Measurements from ENCODE around the gene SEPTIN1.
A peak's percentile ranks its signal among the peaks of the same experiment; 100 is the strongest.

The SEPTIN1 gene

DNA sequence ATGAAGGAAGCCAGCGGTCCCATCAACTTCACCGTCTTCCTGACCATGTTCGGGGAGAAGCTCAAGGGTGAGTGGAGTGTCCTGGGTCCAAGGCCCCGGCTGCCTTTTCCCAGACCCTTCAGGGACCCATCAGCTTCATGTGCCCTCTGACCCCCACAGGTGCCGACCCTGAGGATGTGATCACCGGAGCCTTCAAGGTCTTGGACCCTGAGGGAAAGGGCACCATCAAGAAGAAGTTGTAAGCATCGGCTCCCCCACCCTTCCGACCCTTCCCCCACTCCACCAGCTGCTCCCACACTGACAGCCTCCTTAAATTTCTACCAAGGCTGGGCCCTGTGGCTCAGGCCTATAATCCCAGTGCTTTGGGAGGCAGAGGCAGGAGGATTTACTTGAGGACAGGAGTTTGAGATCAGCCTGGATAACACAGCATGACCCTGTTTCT lies 5.9 kb downstream of the SEPTIN1 start:
- DNase-seq = peak; percentile 10

GRCh38 chr16:30375864-30376263 lies 6.5 kb downstream of the SEPTIN1 start:
- DNase-seq = no peak

- no peak for DNase-seq
Observed at GRCh38 chr16:30374538-30374937, 7.8 kb downstream of the SEPTIN1 start, which contains the start of gene MYL11. MYL11 (plus strand) TSS chr16:30374802; CDS start chr16:30374858, 56 bp downstream.

DNA sequence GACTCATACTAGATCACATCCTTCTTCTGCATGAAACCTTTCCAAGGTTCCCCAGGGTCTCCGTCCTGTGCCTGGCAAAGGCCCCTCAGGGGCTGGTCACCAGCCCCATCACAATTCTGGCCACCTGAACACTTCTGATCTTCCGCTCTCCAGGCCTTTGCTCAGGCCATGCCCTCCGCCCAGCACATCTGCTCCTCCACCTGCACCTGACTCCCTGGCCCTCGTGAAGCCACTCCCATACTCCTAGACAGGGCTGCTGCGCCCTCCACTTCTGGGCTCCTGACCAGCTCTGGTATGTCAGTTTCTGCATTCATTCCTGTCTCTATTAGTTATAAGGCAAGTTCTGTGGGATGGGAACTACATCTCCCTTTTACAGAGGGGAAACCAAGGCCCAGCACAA lies 9.6 kb downstream of the SEPTIN1 start:
- no peak for DNase-seq

DNA sequence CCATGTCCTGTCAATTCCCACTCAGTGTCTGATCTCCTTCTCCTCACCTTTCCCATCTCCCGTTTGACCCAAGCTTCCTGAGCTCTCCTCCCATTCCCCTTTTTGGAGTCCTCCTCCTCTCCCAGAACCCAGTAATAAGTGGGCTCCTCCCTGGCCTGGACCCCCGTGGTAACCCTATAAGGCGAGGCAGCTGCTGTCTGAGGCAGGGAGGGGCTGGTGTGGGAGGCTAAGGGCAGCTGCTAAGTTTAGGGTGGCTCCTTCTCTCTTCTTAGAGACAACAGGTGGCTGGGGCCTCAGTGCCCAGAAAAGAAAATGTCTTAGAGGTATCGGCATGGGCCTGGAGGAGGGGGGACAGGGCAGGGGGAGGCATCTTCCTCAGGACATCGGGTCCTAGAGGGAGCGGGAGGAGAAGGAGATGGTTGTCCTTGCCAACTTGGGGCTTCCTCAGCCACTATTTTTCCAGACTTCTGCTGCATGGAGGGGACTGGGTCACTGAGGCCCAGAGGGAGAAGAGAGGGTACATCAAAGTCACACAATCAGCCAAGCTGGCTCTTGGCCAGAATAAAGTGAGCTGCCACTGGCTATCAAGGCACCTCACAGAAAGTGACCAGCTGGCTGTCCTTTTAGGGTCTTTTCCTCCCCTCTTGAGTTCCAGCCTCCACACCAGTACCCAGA lies 10.2 kb downstream of the SEPTIN1 start:
- DNase-seq = peak; percentile 23

DNA sequence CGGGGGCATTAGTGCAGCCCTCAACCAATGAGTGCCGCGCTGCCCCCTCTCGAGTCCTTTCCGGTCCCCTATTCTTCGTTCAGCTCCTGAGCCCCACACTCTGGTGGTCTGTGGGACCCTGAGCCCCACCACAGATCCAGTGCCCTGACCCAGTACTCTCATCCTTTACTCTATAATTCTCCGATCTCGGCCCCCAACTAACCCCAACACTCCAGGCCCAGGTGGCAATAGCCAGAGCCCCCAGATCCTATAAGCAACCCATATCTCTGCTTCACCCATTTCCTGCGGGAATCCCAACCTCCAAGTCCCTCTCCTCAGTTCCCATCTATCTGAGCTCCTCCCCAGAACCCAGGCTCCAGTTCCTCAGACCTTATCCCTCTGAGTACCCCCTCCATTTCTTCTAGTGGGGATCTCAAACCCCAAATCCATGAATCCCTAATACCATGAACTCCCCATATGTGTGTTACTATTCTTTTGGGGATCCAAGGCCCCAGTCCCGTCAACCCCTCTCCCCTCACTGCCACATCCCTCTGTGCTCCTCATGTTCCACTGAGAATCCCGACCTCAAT lies 11.0 kb downstream of the SEPTIN1 start:
- no peak for DNase-seq

DNA sequence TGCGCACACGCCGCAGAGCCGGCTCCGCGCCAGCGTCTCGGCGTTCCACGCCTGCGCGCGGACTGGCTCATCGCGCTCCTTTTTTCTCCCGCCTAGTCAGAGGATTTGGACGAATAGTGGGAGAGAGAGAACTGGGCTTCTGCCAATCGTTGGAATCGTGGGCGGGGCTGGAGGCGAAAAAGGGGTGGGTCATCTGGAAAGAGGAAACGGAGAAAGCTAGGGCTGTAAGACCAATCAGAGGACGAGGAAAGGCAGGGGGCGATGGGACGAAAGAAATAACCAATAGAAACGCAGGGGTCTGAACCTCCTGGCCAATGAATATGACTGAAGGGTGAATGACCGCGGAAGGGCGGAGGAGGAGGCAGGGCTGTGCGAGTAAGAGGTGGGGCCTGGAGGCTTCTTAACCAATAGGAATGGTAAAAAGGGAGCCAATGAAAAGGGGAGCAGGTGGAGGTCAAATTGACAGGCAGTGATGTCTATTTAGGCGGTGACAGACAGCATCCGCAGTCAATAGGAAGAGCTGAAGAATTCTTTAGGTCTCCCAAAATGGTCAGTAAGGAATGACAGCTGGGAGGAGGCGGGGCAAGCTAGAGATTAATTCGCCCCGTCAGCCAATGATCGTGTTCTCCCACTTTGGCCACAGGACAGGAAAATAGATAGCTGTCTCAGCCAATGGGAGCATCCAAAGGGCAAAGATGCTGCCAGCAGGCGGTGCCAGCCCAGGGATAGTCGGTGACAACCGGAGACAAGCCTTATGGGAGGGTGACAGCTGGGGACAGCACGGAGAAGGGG lies 11.7 kb downstream of the SEPTIN1 start, which contains the start of gene TBC1D10B:
TSS of gene TBC1D10B (minus strand) at position 39 of the 792 bp plus-strand sequence. CDS start 311 bp downstream, outside the sequence.
- peak; percentile 100 for DNase-seq

GRCh38 chr16:30369938-30370455 lies 12.4 kb downstream of the SEPTIN1 start:
- peak; percentile 40 for DNase-seq

- DNase-seq = peak; percentile 41
Observed at GRCh38 chr16:30369091-30369937, 13.0 kb downstream of the SEPTIN1 start.

DNA sequence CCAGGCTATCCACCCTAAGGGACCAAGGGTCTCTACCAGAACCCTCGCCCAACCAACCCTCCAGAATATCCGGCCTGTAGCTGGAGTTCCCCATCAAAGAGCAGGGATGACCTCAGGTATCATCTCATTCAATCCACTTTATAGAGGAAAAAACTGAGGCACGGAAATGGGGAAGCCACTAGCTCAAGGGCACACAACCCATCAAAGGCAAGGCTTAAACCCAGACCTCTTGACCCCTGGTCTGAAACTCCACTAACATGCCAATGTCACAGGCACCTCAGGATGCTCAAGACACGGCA lies 13.6 kb downstream of the SEPTIN1 start:
- no peak for DNase-seq

- no peak for DNase-seq
Observed at GRCh38 chr16:30368122-30368791, 14.1 kb downstream of the SEPTIN1 start.

- no peak for DNase-seq
Observed at GRCh38 chr16:30367349-30368009, 14.9 kb downstream of the SEPTIN1 start.

- no peak for DNase-seq
Observed at GRCh38 chr16:30366511-30366910, 15.8 kb downstream of the SEPTIN1 start.

DNA sequence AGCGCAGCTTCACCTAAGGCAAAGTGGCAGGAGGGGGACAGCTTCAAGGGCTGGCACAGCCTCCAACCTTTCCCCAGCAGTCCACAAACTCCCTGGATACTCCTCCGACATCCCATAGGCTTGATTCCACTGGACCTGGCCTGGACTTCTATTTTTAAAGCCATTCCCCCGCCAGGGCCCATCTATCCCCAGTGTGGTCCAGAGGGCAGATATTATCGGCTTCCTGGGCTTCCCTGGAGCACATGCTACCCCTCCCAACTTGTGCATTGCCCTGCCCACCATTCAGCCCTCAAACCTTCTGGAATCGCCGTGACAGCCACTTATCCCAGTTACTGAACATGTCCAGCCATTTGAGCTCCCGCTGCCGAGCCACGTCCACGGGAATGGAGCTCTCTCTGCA lies 17.2 kb downstream of the SEPTIN1 start:
- DNase-seq = no peak

DNA sequence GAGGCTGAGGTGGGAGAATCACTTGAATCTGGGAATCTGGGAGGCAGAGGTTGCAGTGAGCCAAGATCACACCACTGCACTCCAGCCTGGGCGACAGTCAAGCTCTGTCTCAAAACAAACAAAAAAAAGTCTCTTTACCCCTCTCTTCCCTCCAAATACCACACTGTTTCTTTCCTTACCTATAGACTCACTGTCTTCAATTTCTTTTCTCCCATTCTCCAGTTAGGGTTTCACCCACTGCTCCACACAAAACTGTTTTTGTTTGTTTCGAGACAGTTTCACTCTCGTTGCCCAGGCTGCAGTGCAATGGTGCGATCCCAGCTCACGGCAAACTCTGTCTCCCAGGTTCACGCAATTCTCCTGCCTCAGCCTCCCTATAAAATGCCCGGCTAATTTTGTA lies 21.2 kb downstream of the SEPTIN1 start:
- no peak for DNase-seq

DNA sequence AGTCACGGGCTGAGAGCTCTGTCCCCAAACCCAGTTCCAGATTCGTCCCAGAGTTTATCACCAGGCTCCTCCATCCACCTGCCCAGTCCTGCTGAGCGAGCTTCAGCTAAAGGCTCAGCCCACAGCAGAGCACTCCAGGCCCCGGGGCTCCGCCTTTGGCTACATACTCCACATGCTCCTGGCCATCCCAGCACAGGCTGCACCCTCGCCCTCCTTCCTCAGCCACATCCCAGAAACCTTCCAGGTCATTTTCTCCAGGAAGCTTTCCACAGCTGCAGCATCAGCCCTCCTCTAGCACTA lies 22.5 kb downstream of the SEPTIN1 start:
- no peak for DNase-seq

GRCh38 chr16:30358990-30359870 lies 23.1 kb downstream of the SEPTIN1 start:
- no peak for DNase-seq

DNA sequence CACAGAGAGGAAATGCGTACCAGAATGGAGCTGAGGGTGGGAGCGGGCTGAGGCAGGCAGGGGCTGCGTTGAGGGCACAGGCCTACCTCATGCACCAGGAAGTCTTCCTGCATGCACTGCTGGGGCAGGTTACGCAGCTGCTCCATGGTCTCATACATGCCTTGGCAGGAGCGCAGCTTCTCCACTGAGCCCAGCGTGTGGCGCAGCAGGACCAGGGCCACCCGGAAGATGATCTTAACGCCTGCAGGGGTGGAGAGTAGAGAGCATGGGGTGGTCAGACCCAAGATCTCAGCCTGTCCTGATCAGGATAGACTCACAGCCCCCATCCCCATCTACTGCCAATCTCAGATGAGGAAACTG lies 23.8 kb downstream of the SEPTIN1 start:
- DNase-seq = no peak

GRCh38 chr16:30357715-30358576 lies 24.4 kb downstream of the SEPTIN1 start:
- no peak for DNase-seq

All from eye (tissue), 1 donor.